ENCODE data around the gene COL27A1. TPM values are rescaled to one million over a fixed set of nuclear protein-coding genes. Genes with fewer than 3 reads are reported as not detected.

The COL27A1 gene
- total and polyA plus RNA-seq, 4 donors, result 10.9 to 25.6 (median 17.4) TPM

DNA sequence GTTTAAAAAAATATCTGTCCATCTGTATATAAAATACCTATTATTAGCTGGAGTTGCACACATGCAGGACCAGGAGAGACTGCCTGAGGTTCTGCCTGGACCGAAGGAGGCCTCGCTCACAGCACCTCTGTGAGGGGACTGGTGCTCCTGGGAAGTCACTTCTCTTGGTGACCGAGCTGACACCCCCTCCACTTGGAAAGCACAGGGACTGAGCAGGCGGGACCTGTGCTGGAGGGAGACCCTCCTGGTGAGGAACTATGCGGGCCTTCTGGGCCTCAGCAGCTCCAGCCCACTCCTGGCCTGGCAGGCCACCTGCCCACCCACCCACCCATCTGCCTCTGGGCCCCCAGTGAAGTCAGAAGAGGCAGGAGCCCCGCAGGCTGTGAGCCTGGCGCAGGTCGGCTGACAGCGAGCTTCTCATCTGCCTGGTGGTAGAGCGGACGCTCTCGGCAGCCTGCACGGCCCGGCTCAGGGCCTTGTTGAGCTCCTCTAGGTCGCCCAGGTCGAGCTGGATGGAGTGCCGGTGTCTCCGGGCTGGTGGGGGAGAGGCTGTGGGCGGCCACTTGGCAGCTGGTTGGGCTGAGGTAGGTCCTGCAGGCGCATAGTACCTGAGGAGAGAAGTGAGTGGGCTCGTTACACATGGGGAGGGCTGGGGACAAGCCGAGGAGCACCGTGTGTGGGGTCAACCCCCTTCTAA lies 181.5 kb downstream of the COL27A1 start:
- 91 to 94% methylated on average over 23 of the region's 23 CpGs for WGBS, 2 donors
- DNase-seq (no peak), ATAC-seq (ENCODE audit: insufficient read depth, low FRiP score) (no peak)
- Histone ChIP-seq H3K36me3 (ENCODE audit: control insufficient read depth in 4 of 4, insufficient read depth in 4 of 4, low read length in 4 of 4) (peaks cover 0 to 55% (median 33%) of the 10 kb centered on the region in 4 donors), H3K4me1 (ENCODE audit: control insufficient read depth in 5 of 5, insufficient read depth in 5 of 5, low read length in 5 of 5) (no peaks in the 10 kb centered on the region), H3K27ac (ENCODE audit: low read depth in 1 of 2, low read length in 1 of 2) (no peak overlapping the region), H3K27me3 (ENCODE audit: control insufficient read depth in 3 of 3, insufficient read depth in 3 of 3, low read length in 2 of 3) (no peaks in the 10 kb centered on the region), H3K9me3 (ENCODE audit: control insufficient read depth in 4 of 4, insufficient read depth in 3 of 4, low read length in 3 of 4) (no peaks in the 10 kb centered on the region), H3K9ac (ENCODE audit: insufficient read depth in 1 of 2, low read length in 2 of 2) (no peak overlapping the region), H3K4me3 (no peak overlapping the region)
- TF ChIP-seq, protein P1, sequence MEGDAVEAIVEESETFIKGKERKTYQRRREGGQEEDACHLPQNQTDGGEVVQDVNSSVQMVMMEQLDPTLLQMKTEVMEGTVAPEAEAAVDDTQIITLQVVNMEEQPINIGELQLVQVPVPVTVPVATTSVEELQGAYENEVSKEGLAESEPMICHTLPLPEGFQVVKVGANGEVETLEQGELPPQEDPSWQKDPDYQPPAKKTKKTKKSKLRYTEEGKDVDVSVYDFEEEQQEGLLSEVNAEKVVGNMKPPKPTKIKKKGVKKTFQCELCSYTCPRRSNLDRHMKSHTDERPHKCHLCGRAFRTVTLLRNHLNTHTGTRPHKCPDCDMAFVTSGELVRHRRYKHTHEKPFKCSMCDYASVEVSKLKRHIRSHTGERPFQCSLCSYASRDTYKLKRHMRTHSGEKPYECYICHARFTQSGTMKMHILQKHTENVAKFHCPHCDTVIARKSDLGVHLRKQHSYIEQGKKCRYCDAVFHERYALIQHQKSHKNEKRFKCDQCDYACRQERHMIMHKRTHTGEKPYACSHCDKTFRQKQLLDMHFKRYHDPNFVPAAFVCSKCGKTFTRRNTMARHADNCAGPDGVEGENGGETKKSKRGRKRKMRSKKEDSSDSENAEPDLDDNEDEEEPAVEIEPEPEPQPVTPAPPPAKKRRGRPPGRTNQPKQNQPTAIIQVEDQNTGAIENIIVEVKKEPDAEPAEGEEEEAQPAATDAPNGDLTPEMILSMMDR (IDR thresholded peaks at IDR 0.05; ENCODE audit: control extremely low read depth, extremely low read depth), result no peak

DNA sequence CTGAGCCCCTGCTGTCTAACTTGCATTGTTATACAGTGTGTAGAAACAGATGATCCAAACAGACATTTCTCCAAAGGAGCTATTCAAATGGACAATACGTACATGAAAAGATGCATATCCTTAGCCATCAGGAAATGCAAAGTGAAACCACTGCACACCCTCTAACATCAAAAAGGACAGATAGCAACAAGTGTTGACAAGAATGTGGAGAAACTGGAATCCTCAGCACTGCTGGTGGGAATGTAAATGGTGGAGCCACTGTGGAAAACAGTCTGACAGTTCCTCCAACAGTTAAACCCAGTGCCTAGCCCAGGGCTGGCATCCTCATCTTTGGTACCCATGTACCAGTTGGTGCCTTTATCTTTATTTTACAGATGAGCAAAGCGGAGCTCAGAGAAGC lies 182.8 kb downstream of the COL27A1 start:
- Histone ChIP-seq H3K9me3 (ENCODE audit: control insufficient read depth in 4 of 4, insufficient read depth in 3 of 4, low read length in 3 of 4) (no peaks in the 10 kb centered on the region), H3K27me3 (ENCODE audit: control insufficient read depth in 3 of 3, insufficient read depth in 3 of 3, low read length in 2 of 3) (no peaks in the 10 kb centered on the region), H3K9ac (ENCODE audit: insufficient read depth in 1 of 2, low read length in 2 of 2) (no peak overlapping the region), H3K27ac (ENCODE audit: low read depth in 1 of 2, low read length in 1 of 2) (no peak overlapping the region), H3K4me1 (ENCODE audit: control insufficient read depth in 5 of 5, insufficient read depth in 5 of 5, low read length in 5 of 5) (no peaks in the 10 kb centered on the region), H3K4me3 (no peak overlapping the region), H3K36me3 (ENCODE audit: control insufficient read depth in 4 of 4, insufficient read depth in 4 of 4, low read length in 4 of 4) (peaks cover 0 to 67% (median 41%) of the 10 kb centered on the region in 4 donors)
- 83 to 88% methylated on average over 2 of the region's 2 CpGs for WGBS, 2 donors
- ATAC-seq (ENCODE audit: insufficient read depth, low FRiP score) (no peak), DNase-seq (no peak)
- TF ChIP-seq, protein P1 (IDR thresholded peaks at IDR 0.05; ENCODE audit: control extremely low read depth, extremely low read depth), result no peak

DNA sequence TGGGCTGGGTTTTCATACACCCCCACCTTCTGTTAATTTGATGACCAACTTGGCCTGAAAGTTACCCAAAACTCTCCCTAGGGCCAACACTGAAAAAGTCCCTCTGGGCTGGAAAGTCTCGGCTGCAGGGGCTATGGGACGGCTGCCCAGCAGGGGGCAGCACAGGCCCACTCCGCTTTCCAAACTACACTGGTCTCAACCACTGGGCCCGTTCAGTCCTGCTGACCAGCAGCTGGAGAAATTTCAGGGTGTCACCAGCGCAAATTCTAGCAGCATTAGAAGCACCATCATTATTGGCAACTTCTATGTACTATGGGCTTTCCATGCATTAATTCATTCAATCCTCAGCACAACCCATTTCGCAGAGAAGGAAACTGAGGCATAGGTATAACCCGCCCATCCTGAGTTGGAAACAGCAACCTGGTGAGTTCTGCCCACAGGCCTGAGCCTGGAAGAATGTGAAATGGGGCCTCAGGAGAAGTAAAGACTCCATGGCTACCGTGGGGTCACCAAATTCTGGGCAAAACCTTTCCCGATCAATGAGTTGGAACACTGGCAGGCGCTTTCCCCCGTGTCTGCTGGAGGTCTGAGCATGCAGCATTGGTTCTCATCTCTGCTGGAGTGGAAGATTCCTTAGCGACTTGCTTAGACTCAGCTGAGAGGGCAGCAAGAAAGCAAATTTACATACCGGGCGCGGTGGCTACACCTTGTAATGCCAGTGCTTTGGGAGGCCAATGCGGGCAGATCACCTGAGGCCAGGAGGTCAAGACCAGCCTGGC lies 184.0 kb downstream of the COL27A1 start:
- no peak for ATAC-seq (ENCODE audit: insufficient read depth, low FRiP score)
- no peak overlapping the region for H3K27ac ChIP-seq (ENCODE audit: low read depth in 1 of 2, low read length in 1 of 2)
- TF ChIP-seq, protein P1 (IDR thresholded peaks at IDR 0.05; ENCODE audit: control extremely low read depth, extremely low read depth), result peak; percentile 34
- no peak overlapping the region for H3K4me3 ChIP-seq
- H3K4me1 ChIP-seq (ENCODE audit: control insufficient read depth in 5 of 5, insufficient read depth in 5 of 5, low read length in 5 of 5), result no peaks in the 10 kb centered on the region
- WGBS, 2 donors, result 85 to 86% methylated on average over 16 of the region's 16 CpGs
- H3K9me3 ChIP-seq (ENCODE audit: control insufficient read depth in 4 of 4, insufficient read depth in 3 of 4, low read length in 3 of 4), result no peaks in the 10 kb centered on the region
- peak in 2 of 3 donors; percentile 23 to 30 for DNase-seq
- peaks cover 0 to 77% (median 46%) of the 10 kb centered on the region in 4 donors for H3K36me3 ChIP-seq (ENCODE audit: control insufficient read depth in 4 of 4, insufficient read depth in 4 of 4, low read length in 4 of 4)
- no peaks in the 10 kb centered on the region for H3K27me3 ChIP-seq (ENCODE audit: control insufficient read depth in 3 of 3, insufficient read depth in 3 of 3, low read length in 2 of 3)
- no peak overlapping the region for H3K9ac ChIP-seq (ENCODE audit: insufficient read depth in 1 of 2, low read length in 2 of 2)

Measured in lung (tissue), 12 donors.